ENCODE data around the gene SYCE3. TPM values are rescaled to one million over a fixed set of nuclear protein-coding genes. Genes with fewer than 3 reads are reported as not detected.

The SYCE3 gene
- total RNA-seq, 1 donor from 2014 or later: not detected

- no peak overlapping the region for H3K4me3 Mint-ChIP-seq
- Histone ChIP-seq H3K4me2 (no peak overlapping the region), H3K9ac (no peak overlapping the region), H3K36me3 (no peaks in the 10 kb centered on the region), H3K4me1 (peaks cover 4% of the 10 kb centered on the region), H4K20me1 (ENCODE audit: low read depth) (peaks cover 19% of the 10 kb centered on the region), H3K27me3 (peaks cover 66% of the 10 kb centered on the region), H3K9me3 (ENCODE audit: low read depth) (no peaks in the 10 kb centered on the region), H2AFZ (replicated peaks) (no peak overlapping the region), H3K27ac (no peak overlapping the region), H3K79me2 (ENCODE audit: low read depth) (no peaks in the 10 kb centered on the region), H3K4me3 (no peak overlapping the region), H3F3A (ENCODE audit: low read depth) (no peaks in the 10 kb centered on the region)
- peaks cover 11% of the 10 kb centered on the region for H3K27me3 Mint-ChIP-seq (ENCODE audit: insufficient read depth, low read depth)
- no peak overlapping the region for H3K27ac Mint-ChIP-seq
- TF ChIP-seq EZH2 (IDR thresholded peaks at IDR 0.05) (no peak), CTCF (IDR thresholded peaks at IDR 0.05) (no peak), EZH2phosphoT487 (IDR thresholded peaks at IDR 0.05) (no peak)
- H3K36me3 Mint-ChIP-seq: peaks cover 4% of the 10 kb centered on the region
- H3K9me3 Mint-ChIP-seq: peaks cover 2% of the 10 kb centered on the region
- peaks cover 19% of the 10 kb centered on the region for H3K4me1 Mint-ChIP-seq
- no peak for DNase-seq (ENCODE audit: low spot score)
These were observed 41.7 kb upstream of the SYCE3 start for GRCh38 chr22:50604256-50605001.

GRCh38 chr22:50603511-50604255 lies 41.0 kb upstream of the SYCE3 start:
- Histone ChIP-seq H3K9ac (no peak overlapping the region), H3K4me3 (no peak overlapping the region), H3K4me2 (no peak overlapping the region), H3K4me1 (peaks cover 4% of the 10 kb centered on the region), H3K79me2 (ENCODE audit: low read depth) (no peaks in the 10 kb centered on the region), H3F3A (ENCODE audit: low read depth) (no peaks in the 10 kb centered on the region), H3K27ac (no peak overlapping the region), H3K9me3 (ENCODE audit: low read depth) (no peaks in the 10 kb centered on the region), H2AFZ (replicated peaks) (no peak overlapping the region), H4K20me1 (ENCODE audit: low read depth) (peaks cover 21% of the 10 kb centered on the region), H3K36me3 (no peaks in the 10 kb centered on the region), H3K27me3 (peaks cover 73% of the 10 kb centered on the region)
- H3K4me1 Mint-ChIP-seq: peaks cover 19% of the 10 kb centered on the region
- H3K9me3 Mint-ChIP-seq: peaks cover 2% of the 10 kb centered on the region
- peaks cover 4% of the 10 kb centered on the region for H3K36me3 Mint-ChIP-seq
- H3K27me3 Mint-ChIP-seq (ENCODE audit: insufficient read depth, low read depth): peaks cover 13% of the 10 kb centered on the region
- DNase-seq (ENCODE audit: low spot score): peak; percentile 39
- TF ChIP-seq CTCF (IDR thresholded peaks at IDR 0.05) (no peak), EZH2phosphoT487 (IDR thresholded peaks at IDR 0.05) (peak; percentile 69), EZH2 (IDR thresholded peaks at IDR 0.05) (peak; percentile 86)
- no peak overlapping the region for H3K27ac Mint-ChIP-seq
- no peak overlapping the region for H3K4me3 Mint-ChIP-seq

- H3K27me3 Mint-ChIP-seq (ENCODE audit: insufficient read depth, low read depth): peaks cover 17% of the 10 kb centered on the region
- H3K27ac Mint-ChIP-seq: no peak overlapping the region
- peaks cover 19% of the 10 kb centered on the region for H3K4me1 Mint-ChIP-seq
- no peaks in the 10 kb centered on the region for H3K36me3 ChIP-seq
- no peaks in the 10 kb centered on the region for H3F3A ChIP-seq (ENCODE audit: low read depth)
- no peak overlapping the region for H3K27ac ChIP-seq
- H3K79me2 ChIP-seq (ENCODE audit: low read depth): no peaks in the 10 kb centered on the region
- peaks cover 21% of the 10 kb centered on the region for H4K20me1 ChIP-seq (ENCODE audit: low read depth)
- peaks cover 4% of the 10 kb centered on the region for H3K4me1 ChIP-seq
- H3K9me3 Mint-ChIP-seq: peaks cover 2% of the 10 kb centered on the region
- H3K4me3 Mint-ChIP-seq: peak overlapping the region; percentile 86
- no peak overlapping the region for H3K9ac ChIP-seq
- DNase-seq (ENCODE audit: low spot score): no peak
- H3K36me3 Mint-ChIP-seq: peaks cover 7% of the 10 kb centered on the region
- H3K4me3 ChIP-seq: no peak overlapping the region
- no peaks in the 10 kb centered on the region for H3K9me3 ChIP-seq (ENCODE audit: low read depth)
- no peak overlapping the region for H3K4me2 ChIP-seq
- no peak overlapping the region for H2AFZ ChIP-seq (replicated peaks)
- H3K27me3 ChIP-seq: peaks cover 82% of the 10 kb centered on the region
- TF ChIP-seq EZH2phosphoT487 (IDR thresholded peaks at IDR 0.05) (no peak), EZH2 (IDR thresholded peaks at IDR 0.05) (no peak), CTCF (IDR thresholded peaks at IDR 0.05) (no peak)
These were observed 39.6 kb upstream of the SYCE3 start for GRCh38 chr22:50602338-50602700.
